Kidney (tissue), 14 donors: Measurements from ENCODE around the gene SMYD3. TPM values are rescaled to one million over a fixed set of nuclear protein-coding genes. Genes with fewer than 3 reads are reported as not detected.

ENCODE experiments used
- DNase-seq, 5 donors: peaks; one replicate each; pipeline ENCODE4 v3.0.0-alpha.2; 2013 to 2020
- FAIRE-seq: peaks from 2 replicates; lab custom pipeline; 2012; peaks lifted over from hg19 to GRCh38; lab: Jason Lieb, UNC
- H3K27ac ChIP-seq, 2 donors: one replicate each; pipeline ENCODE4 v1.7.0; 2013; ENCODE audit warnings: low read depth in 2 of 2, low read length in 2 of 2, inconsistent platforms in 1 of 2
- H3K27me3 ChIP-seq: one replicate; pipeline ENCODE4 v1.7.1; 2013; ENCODE audit warnings: low read length, inconsistent platforms; ENCODE audit not compliant: control insufficient read depth, insufficient read depth
- H3K36me3 ChIP-seq, 3 donors: one replicate each; pipeline versions ENCODE4 v1.7.0 to v1.7.1; 2013; ENCODE audit warnings: low read length in 3 of 3, control low read depth in 1 of 3, inconsistent platforms in 1 of 3; ENCODE audit not compliant: insufficient read depth in 3 of 3, control insufficient read depth in 2 of 3
- H3K4me1 ChIP-seq, 3 donors: one replicate each; pipeline versions ENCODE4 v1.7.0 to v1.7.1; 2013; ENCODE audit warnings: low read length in 3 of 3, inconsistent platforms in 1 of 3, low read depth in 1 of 3; ENCODE audit not compliant: control insufficient read depth in 2 of 3, insufficient read depth in 2 of 3
- H3K4me3 ChIP-seq, 3 donors: one replicate each; pipeline versions ENCODE4 v1.7.0 to v1.8.1; 2013; ENCODE audit warnings: low read length in 3 of 3, control low read depth in 1 of 3, inconsistent platforms in 1 of 3
- H3K9ac ChIP-seq, 3 donors: one replicate each; pipeline versions ENCODE4 v1.7.0 to v1.7.1; 2013; ENCODE audit warnings: low read length in 3 of 3, control low read depth in 1 of 3, inconsistent platforms in 1 of 3
- H3K9me3 ChIP-seq, 3 donors: one replicate each; pipeline versions ENCODE4 v1.7.0 to v1.7.1; 2013; ENCODE audit warnings: low read length in 3 of 3, control low read depth in 1 of 3, inconsistent platforms in 1 of 3; ENCODE audit not compliant: control insufficient read depth in 2 of 3, insufficient read depth in 1 of 3
- CTCF ChIP-seq: IDR thresholded peaks from 3 replicates; pipeline ENCODE4 v1.5.1; 2012; ENCODE audit warnings: mild to moderate bottlenecking, moderate library complexity, borderline replicate concordance; ENCODE audit not compliant: insufficient read depth; ENCODE audit errors: extremely low read depth
- intact Hi-C: fragments of 100-400 bp; cut with DNase I; formaldehyde crosslinking; loops from one replicate; pipeline ENCODE4 v1.11.1; 2022
- polyA plus RNA-seq: library from polyadenylated mRNA; stranded (reverse); fragments of 350-450 nt; fragmentation: Illumina TruSeq; extraction: RNeasy Lipid Tissue Mini Kit (QIAGEN cat#74804); gene quantifications from one replicate; pipeline ENCODE4 v1.2.3, GENCODE V29; 2014; ENCODE audit warnings: low read depth, low replicate concordance; ENCODE audit not compliant: insufficient read depth
- total RNA-seq: library from RNA; stranded (reverse); fragmentation: NEBNext Ultra II Directional; extraction: Animal tissue kit (Norgen Biotek cat#: 25700); gene quantifications from one replicate; pipeline ENCODE4 v1.2.1, GENCODE V29; 2021
- donor health status: control.
- donor health status: control.
- donor health status: control.
- donor health status: control.
- donor health status: control.
- donor health status: DM: yes; HTN: yes; CAD: no.
- donor health status: Normal renal cell carcinoma (clear cell type).

Gene SMYD3
- total and polyA plus RNA-seq, 2 donors from 2014 or later: 23.3 to 23.9 TPM

GRCh38 chr1:246269466-246269865 lies 237.6 kb downstream of the SMYD3 start:
- H3K27me3 ChIP-seq: no peaks in the 10 kb centered on the region
- TF ChIP-seq CTCF: no peak
- intact Hi-C loops: no loop called here
- H3K9me3 ChIP-seq: no peaks in the 10 kb centered on the region
- no peaks in the 10 kb centered on the region for H3K36me3 ChIP-seq
- no peaks in the 10 kb centered on the region for H3K4me1 ChIP-seq
- no peak overlapping the region for H3K9ac ChIP-seq
- no peak for DNase-seq
- no peak overlapping the region for H3K4me3 ChIP-seq
- no peak overlapping the region for H3K27ac ChIP-seq
- no peak for FAIRE-seq

- H3K4me1 ChIP-seq: no peaks in the 10 kb centered on the region
- H3K36me3 ChIP-seq: no peaks in the 10 kb centered on the region
- H3K9me3 ChIP-seq: no peaks in the 10 kb centered on the region
- no peak overlapping the region for H3K4me3 ChIP-seq
- no peak for DNase-seq
- intact Hi-C loops: no loop called here
- no peak overlapping the region for H3K9ac ChIP-seq
- no peak for TF ChIP-seq CTCF
- FAIRE-seq: no peak
- H3K27me3 ChIP-seq: no peaks in the 10 kb centered on the region
- no peak overlapping the region for H3K27ac ChIP-seq
These were observed 239.2 kb downstream of the SMYD3 start for GRCh38 chr1:246267896-246268295.

GRCh38 chr1:246267426-246267825 lies 239.7 kb downstream of the SMYD3 start:
- H3K9ac ChIP-seq: no peak overlapping the region
- H3K27ac ChIP-seq: no peak overlapping the region
- intact Hi-C loops: no loop called here
- no peak for TF ChIP-seq CTCF
- FAIRE-seq: no peak
- no peaks in the 10 kb centered on the region for H3K27me3 ChIP-seq
- H3K9me3 ChIP-seq: no peaks in the 10 kb centered on the region
- no peak overlapping the region for H3K4me3 ChIP-seq
- no peaks in the 10 kb centered on the region for H3K36me3 ChIP-seq
- no peak for DNase-seq
- H3K4me1 ChIP-seq: no peaks in the 10 kb centered on the region

- Histone ChIP-seq H3K4me3 (no peak overlapping the region), H3K9me3 (no peaks in the 10 kb centered on the region), H3K4me1 (no peaks in the 10 kb centered on the region), H3K36me3 (no peaks in the 10 kb centered on the region), H3K9ac (no peak overlapping the region), H3K27me3 (no peaks in the 10 kb centered on the region), H3K27ac (no peak overlapping the region)
- intact Hi-C loops: no loop called here
- no peak for DNase-seq
- FAIRE-seq: no peak
- TF ChIP-seq CTCF: no peak
These were observed 241.6 kb downstream of the SMYD3 start for GRCh38 chr1:246265481-246265880.
